Brain microvascular endothelial cell (primary cell): ENCODE measurements around the gene SUCO.

Experiments used
- DNase-seq: peaks from one replicate; pipeline ENCODE4 v3.0.0-alpha.2; 2020
- H3K27ac ChIP-seq: fragments of 250-450 bp; sonication (Bioruptor Pico); 2 replicates; pipeline ENCODE4 v1.5.1; 2020; ENCODE audit warnings: mild to moderate bottlenecking, moderate library complexity
- H3K27me3 ChIP-seq: fragments of 250-450 bp; sonication (Bioruptor Pico); replicated peaks from 2 replicates; pipeline ENCODE4 v1.5.1; 2020; ENCODE audit warnings: mild to moderate bottlenecking
- H3K36me3 ChIP-seq: fragments of 250-450 bp; sonication (Bioruptor Pico); replicated peaks from 2 replicates; pipeline ENCODE4 v1.5.1; 2020; ENCODE audit warnings: mild to moderate bottlenecking
- H3K4me3 ChIP-seq: 2 replicates; pipeline ENCODE4 v1.5.1; 2011; ENCODE audit warnings: low read depth, mild to moderate bottlenecking, control low read depth, low read length, moderate library complexity
- in situ Hi-C: cut with HindIII; loops from 2 replicates; pipeline ENCODE4 v1.10.0; 2017; ENCODE audit warnings: low sequenced_read_pairs, low pct_ligation_motif_present
- TF ChIP-seq, protein P1 (sequence below): IDR thresholded peaks from 2 replicates; pipeline ENCODE4 v1.5.1; 2011; ENCODE audit warnings: low read depth, mild to moderate bottlenecking, moderate library complexity, low read length, control low read depth, inconsistent platforms; ENCODE audit errors: missing control alignments

The SUCO gene

DNA sequence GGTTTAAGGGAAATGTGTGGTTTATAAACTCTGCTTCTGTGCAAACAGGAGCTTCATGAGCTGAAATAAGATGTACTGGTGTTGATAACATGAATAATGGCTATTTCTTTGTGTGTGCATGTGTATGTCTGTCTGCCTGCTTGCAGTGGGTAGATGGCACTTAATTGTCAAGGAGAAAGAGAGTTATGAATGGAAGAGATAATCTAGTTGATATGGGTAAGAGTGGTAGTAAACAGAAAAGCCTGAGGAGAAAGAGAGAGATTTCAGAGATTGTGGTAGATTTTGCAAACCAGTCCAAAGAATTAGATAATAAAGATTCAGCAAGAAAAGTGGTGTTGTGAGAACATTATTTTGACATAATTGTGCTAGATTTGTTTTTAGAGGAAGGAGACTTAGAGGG, 7.7 kb downstream of the SUCO start:
- no peak overlapping the region for H3K27ac ChIP-seq
- DNase-seq: no peak
- H3K4me3 ChIP-seq: no peak overlapping the region
- in situ Hi-C loops: no loop called here
- no peaks in the 10 kb centered on the region for H3K36me3 ChIP-seq
- TF ChIP-seq, protein P1, sequence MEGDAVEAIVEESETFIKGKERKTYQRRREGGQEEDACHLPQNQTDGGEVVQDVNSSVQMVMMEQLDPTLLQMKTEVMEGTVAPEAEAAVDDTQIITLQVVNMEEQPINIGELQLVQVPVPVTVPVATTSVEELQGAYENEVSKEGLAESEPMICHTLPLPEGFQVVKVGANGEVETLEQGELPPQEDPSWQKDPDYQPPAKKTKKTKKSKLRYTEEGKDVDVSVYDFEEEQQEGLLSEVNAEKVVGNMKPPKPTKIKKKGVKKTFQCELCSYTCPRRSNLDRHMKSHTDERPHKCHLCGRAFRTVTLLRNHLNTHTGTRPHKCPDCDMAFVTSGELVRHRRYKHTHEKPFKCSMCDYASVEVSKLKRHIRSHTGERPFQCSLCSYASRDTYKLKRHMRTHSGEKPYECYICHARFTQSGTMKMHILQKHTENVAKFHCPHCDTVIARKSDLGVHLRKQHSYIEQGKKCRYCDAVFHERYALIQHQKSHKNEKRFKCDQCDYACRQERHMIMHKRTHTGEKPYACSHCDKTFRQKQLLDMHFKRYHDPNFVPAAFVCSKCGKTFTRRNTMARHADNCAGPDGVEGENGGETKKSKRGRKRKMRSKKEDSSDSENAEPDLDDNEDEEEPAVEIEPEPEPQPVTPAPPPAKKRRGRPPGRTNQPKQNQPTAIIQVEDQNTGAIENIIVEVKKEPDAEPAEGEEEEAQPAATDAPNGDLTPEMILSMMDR: no peak
- H3K27me3 ChIP-seq: no peaks in the 10 kb centered on the region

DNA sequence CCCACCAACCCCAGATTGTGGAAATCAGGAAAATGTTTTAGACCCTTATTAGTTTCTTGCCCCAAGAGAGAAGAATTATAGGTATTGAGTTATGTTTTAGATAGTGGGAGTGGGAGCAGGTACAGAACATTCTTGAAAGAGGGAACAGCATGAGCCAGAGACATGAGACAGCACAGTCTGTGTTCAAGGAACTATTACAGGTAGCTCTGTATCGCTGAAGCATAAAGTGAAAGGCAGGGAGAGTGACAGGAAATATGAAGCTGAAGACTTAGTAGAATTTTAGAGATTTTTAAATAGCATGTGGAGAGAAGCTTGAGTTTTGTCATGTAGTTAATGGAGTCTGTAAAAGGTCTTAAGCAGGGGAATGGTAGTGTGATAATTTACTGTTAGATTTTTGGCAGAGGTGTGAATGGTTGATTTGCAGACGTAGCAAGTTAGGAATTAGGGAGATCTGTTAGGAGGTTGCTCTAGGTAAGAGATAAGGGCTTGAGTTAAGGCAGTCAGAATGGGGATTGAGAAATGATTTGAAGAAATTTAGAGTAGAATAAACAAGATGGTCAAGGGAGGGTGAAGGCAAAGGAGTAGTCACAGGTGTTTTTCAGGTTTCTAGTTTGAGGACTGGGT, 11.6 kb downstream of the SUCO start:
- Histone ChIP-seq H3K27me3 (no peaks in the 10 kb centered on the region), H3K36me3 (no peaks in the 10 kb centered on the region), H3K4me3 (no peak overlapping the region), H3K27ac (no peak overlapping the region)
- no peak for DNase-seq
- in situ Hi-C loops: no loop called here
- TF ChIP-seq, protein P1: no peak

DNA sequence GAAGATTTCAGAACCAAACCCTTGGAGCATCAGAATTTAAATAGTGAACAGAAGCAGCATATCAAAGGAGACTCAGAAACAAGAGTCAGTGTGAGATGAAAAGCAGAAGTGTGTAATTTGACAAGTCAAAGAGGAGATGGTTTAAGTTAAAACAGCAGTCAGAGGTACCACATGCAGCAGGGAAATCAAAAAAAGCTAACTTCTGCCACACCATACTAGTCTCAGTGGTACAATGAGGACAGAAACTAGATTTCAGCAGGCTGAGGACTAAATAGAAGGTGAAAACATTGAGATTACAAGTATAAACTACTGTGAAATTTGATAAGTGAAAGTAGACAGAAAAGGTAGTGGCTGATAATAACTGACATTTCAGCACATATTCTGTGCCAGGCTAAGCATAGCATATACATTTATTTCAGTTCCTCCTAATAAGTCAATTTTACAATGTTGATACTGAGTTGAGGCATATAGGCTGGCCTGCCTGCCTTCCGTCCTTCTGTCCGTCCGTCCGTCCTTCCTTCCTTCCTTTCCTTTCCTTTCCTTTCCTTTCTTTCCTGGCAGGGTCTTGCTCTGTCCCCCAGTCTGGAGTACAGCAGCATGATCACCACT, 12.6 kb downstream of the SUCO start:
- in situ Hi-C loops: no loop called here
- H3K27me3 ChIP-seq: no peaks in the 10 kb centered on the region
- H3K36me3 ChIP-seq: no peaks in the 10 kb centered on the region
- TF ChIP-seq, protein P1: no peak
- no peak overlapping the region for H3K4me3 ChIP-seq
- H3K27ac ChIP-seq: no peak overlapping the region
- DNase-seq: no peak

GRCh38 chr1:172547071-172547470, 14.1 kb downstream of the SUCO start:
- DNase-seq: no peak
- TF ChIP-seq, protein P1: no peak
- Histone ChIP-seq H3K27ac (no peak overlapping the region), H3K27me3 (no peaks in the 10 kb centered on the region), H3K4me3 (no peak overlapping the region), H3K36me3 (no peaks in the 10 kb centered on the region)
- in situ Hi-C loops: no loop called here

DNA sequence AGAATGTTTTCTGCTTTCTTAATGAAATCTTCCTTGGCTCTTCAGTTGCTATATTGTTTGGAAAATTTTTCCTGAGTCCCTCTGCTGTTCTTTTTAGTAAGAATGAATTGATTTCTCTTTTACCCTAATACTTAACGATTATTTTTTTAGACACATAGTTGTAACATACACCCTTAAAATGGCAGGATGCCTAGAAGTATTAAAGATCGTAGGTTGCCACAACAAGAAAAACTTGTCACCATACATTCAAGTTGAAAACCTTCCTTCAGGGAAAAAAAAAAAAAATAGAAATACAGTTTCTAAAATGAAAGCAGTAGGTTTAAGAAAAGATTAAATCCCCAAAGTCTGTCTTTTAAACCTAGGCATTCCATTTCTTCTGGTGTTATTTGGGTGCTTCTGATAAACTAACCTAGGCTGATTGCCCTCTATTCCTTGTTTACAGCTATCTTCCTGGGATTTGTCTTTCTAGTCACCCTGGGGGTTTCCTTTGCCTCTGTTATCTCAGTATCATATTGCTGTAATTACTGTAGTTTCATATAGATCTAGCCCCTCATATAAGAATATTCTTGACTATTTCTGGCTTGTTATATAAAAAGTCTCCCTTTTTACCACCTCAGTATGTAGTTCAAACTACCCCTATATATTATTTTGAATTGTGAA, 16.8 kb downstream of the SUCO start:
- H3K27ac ChIP-seq: no peak overlapping the region
- H3K36me3 ChIP-seq: no peaks in the 10 kb centered on the region
- in situ Hi-C loops: no loop called here
- H3K27me3 ChIP-seq: no peaks in the 10 kb centered on the region
- TF ChIP-seq, protein P1: no peak
- no peak overlapping the region for H3K4me3 ChIP-seq
- DNase-seq: no peak
